Liver (tissue), 3 donors: ENCODE data around the gene ZNF33B.

ENCODE experiments used
- FOXA1 ChIP-seq: IDR thresholded peaks from 2 replicates; pipeline ENCODE4 v1.6.1; 2016; ENCODE audit warnings: antibody characterized with exemption
- SP1 ChIP-seq: IDR thresholded peaks from 2 replicates; pipeline ENCODE4 v1.6.1; 2018; ENCODE audit warnings: antibody characterized with exemption, mild to moderate bottlenecking
- TAF1 ChIP-seq: conservative IDR thresholded peaks from 2 replicates; pipeline ENCODE4 v1.6.1; 2016; ENCODE audit warnings: antibody characterized with exemption, mild to moderate bottlenecking
- TF ChIP-seq, protein P1 (sequence below): IDR thresholded peaks from 2 replicates; pipeline ENCODE4 v1.6.1; 2016; ENCODE audit warnings: antibody characterized with exemption, mild to moderate bottlenecking
- TF ChIP-seq, protein P2 (sequence below): fragments of 150-350 bp; IDR thresholded peaks from 2 replicates; pipeline ENCODE4 v1.5.1; 2017; ENCODE audit warnings: improper control_type of control experiment, low read depth, low read length; ENCODE audit not compliant: missing input control
- TF ChIP-seq, protein P3 (sequence below): IDR thresholded peaks from 2 replicates; pipeline ENCODE4 v1.6.1; 2016; ENCODE audit warnings: antibody characterized with exemption
- TF ChIP-seq, protein P4 (sequence below): IDR thresholded peaks from 2 replicates; pipeline ENCODE4 v1.6.1; 2016; ENCODE audit warnings: antibody characterized with exemption
- donor health status: healthy.
- donor health status: healthy.

DNA sequence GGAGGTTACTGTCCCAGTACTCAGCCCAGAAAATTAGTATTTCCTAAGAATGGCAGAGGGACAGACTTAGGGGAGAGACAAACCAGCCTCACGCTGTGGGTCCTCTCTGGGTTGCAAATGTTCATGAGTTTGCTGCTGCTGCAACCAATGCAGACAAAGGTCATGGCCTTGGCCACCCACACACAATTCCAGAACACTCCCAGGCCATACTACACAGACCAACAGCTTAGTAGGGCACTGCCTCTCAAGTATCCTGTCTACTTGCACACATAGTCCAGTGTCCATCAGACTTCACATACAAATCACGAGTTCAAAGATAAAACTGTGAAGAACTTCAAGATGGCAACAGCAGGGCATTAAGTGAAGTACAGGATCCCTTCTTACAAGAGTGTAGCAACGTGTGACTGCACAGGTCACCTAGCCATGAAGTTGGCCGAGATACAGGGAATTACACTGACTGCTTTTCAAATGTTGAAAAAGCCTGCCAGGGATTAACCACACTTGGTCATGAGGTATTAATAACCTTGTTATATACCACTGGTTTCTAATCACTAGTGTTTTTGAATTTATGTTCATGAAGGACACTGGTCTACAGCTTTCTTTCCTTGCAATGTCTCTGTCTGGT is 40.0 kb downstream of the ZNF33B start:
- TF ChIP-seq, protein P1, sequence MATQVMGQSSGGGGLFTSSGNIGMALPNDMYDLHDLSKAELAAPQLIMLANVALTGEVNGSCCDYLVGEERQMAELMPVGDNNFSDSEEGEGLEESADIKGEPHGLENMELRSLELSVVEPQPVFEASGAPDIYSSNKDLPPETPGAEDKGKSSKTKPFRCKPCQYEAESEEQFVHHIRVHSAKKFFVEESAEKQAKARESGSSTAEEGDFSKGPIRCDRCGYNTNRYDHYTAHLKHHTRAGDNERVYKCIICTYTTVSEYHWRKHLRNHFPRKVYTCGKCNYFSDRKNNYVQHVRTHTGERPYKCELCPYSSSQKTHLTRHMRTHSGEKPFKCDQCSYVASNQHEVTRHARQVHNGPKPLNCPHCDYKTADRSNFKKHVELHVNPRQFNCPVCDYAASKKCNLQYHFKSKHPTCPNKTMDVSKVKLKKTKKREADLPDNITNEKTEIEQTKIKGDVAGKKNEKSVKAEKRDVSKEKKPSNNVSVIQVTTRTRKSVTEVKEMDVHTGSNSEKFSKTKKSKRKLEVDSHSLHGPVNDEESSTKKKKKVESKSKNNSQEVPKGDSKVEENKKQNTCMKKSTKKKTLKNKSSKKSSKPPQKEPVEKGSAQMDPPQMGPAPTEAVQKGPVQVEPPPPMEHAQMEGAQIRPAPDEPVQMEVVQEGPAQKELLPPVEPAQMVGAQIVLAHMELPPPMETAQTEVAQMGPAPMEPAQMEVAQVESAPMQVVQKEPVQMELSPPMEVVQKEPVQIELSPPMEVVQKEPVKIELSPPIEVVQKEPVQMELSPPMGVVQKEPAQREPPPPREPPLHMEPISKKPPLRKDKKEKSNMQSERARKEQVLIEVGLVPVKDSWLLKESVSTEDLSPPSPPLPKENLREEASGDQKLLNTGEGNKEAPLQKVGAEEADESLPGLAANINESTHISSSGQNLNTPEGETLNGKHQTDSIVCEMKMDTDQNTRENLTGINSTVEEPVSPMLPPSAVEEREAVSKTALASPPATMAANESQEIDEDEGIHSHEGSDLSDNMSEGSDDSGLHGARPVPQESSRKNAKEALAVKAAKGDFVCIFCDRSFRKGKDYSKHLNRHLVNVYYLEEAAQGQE = no peak
- TF ChIP-seq TAF1 (no peak), FOXA1 (no peak), SP1 (no peak)
- TF ChIP-seq, protein P2, sequence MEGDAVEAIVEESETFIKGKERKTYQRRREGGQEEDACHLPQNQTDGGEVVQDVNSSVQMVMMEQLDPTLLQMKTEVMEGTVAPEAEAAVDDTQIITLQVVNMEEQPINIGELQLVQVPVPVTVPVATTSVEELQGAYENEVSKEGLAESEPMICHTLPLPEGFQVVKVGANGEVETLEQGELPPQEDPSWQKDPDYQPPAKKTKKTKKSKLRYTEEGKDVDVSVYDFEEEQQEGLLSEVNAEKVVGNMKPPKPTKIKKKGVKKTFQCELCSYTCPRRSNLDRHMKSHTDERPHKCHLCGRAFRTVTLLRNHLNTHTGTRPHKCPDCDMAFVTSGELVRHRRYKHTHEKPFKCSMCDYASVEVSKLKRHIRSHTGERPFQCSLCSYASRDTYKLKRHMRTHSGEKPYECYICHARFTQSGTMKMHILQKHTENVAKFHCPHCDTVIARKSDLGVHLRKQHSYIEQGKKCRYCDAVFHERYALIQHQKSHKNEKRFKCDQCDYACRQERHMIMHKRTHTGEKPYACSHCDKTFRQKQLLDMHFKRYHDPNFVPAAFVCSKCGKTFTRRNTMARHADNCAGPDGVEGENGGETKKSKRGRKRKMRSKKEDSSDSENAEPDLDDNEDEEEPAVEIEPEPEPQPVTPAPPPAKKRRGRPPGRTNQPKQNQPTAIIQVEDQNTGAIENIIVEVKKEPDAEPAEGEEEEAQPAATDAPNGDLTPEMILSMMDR = no peak
- TF ChIP-seq, protein P3, sequence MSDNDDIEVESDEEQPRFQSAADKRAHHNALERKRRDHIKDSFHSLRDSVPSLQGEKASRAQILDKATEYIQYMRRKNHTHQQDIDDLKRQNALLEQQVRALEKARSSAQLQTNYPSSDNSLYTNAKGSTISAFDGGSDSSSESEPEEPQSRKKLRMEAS = no peak
- TF ChIP-seq, protein P4, sequence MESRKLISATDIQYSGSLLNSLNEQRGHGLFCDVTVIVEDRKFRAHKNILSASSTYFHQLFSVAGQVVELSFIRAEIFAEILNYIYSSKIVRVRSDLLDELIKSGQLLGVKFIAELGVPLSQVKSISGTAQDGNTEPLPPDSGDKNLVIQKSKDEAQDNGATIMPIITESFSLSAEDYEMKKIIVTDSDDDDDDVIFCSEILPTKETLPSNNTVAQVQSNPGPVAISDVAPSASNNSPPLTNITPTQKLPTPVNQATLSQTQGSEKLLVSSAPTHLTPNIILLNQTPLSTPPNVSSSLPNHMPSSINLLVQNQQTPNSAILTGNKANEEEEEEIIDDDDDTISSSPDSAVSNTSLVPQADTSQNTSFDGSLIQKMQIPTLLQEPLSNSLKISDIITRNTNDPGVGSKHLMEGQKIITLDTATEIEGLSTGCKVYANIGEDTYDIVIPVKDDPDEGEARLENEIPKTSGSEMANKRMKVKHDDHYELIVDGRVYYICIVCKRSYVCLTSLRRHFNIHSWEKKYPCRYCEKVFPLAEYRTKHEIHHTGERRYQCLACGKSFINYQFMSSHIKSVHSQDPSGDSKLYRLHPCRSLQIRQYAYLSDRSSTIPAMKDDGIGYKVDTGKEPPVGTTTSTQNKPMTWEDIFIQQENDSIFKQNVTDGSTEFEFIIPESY = no peak
